ENCODE measurements around the gene ADH4.
"Not testable (repeated sequence)": the region's sequence is repeated elsewhere in the genome, so short reads cannot be mapped to it uniquely, and the experiment has no call there.

The ADH4 gene

GRCh38 chr4:99099311-99099710 lies 44.8 kb downstream of the ADH4 start:
- H3K4me3 ChIP-seq (ENCODE audit: low read depth, low read length), result no peak overlapping the region
- DNase-seq (ENCODE audit: low read depth), result no peak
- no peak for TF ChIP-seq CTCF (conservative IDR thresholded peaks at IDR 0.05; ENCODE audit: low read depth, low read length)

- not testable (repeated sequence) for DNase-seq (ENCODE audit: low read depth); H3K4me3 ChIP-seq (ENCODE audit: low read depth, low read length)
Observed at GRCh38 chr4:99091841-99092240, 52.3 kb downstream of the ADH4 start.

- DNase-seq (ENCODE audit: low read depth), result no peak
- no peak overlapping the region for H3K4me3 ChIP-seq (ENCODE audit: low read depth, low read length)
- no peak for TF ChIP-seq CTCF (conservative IDR thresholded peaks at IDR 0.05; ENCODE audit: low read depth, low read length)
Observed at GRCh38 chr4:99091216-99091575, 52.9 kb downstream of the ADH4 start.

GRCh38 chr4:99090481-99091215 lies 53.4 kb downstream of the ADH4 start:
- no peak for TF ChIP-seq CTCF (conservative IDR thresholded peaks at IDR 0.05; ENCODE audit: low read depth, low read length)
- peak; percentile 31 for DNase-seq (ENCODE audit: low read depth)
- H3K4me3 ChIP-seq (ENCODE audit: low read depth, low read length), result no peak overlapping the region

- no peak for TF ChIP-seq CTCF (conservative IDR thresholded peaks at IDR 0.05; ENCODE audit: low read depth, low read length)
- H3K4me3 ChIP-seq (ENCODE audit: low read depth, low read length), result peak within 1 kb of the TSS; percentile 91
Observed at GRCh38 chr4:99088481-99089365, 55.4 kb downstream of the ADH4 start, which contains the start of gene ADH5. TSS of gene ADH5 (minus strand) at chr4:99088788. CDS start at chr4:99088700, 88 bp downstream.

GRCh38 chr4:99088023-99088449 lies 56.1 kb downstream of the ADH4 start:
- H3K4me3 ChIP-seq (ENCODE audit: low read depth, low read length), result peak overlapping the region; percentile 91
- peak; percentile 92 for DNase-seq (ENCODE audit: low read depth)
- TF ChIP-seq CTCF (conservative IDR thresholded peaks at IDR 0.05; ENCODE audit: low read depth, low read length), result no peak

More at GRCh38 chr4:99088481-99089365, 55.4 kb downstream of the ADH4 start, which contains the start of gene ADH5:
- DNase-seq (ENCODE audit: low read depth), result peak; percentile 88

GRCh38 chr4:99084595-99084994 lies 59.5 kb downstream of the ADH4 start:
- DNase-seq (ENCODE audit: low read depth), result no peak
- TF ChIP-seq CTCF (conservative IDR thresholded peaks at IDR 0.05; ENCODE audit: low read depth, low read length), result no peak
- no peak overlapping the region for H3K4me3 ChIP-seq (ENCODE audit: low read depth, low read length)

Data from choroid plexus epithelial cell (primary cell).